GM20431 (cell line): ENCODE data around the gene CCDC17.

Source experiments
- in situ Hi-C: fragments of 300-500 bp; cut with MseI, MboI; formaldehyde crosslinking; loops from one replicate; pipeline ENCODE4 v1.15.0; 2020; ENCODE audit warnings: low sequenced_read_pairs; ENCODE audit not compliant: unreplicated experiment

The CCDC17 gene

DNA sequence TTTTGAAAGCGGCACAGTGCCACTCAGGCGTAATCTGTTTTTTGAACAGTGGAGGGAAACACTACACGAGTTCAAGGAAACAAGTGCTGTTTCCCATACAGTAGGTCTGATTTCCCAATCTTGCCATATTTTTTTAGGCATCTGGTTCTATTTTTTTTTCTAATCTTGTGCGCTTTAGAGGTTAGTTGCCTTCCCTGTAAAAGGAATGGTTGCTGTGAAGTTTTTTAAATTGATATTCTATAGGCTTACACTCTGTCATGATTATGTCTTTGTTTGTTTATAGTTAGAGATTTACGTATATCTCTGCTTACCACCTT, 38.8 kb downstream of the CCDC17 start:
- in situ Hi-C loops = no loop called here

DNA sequence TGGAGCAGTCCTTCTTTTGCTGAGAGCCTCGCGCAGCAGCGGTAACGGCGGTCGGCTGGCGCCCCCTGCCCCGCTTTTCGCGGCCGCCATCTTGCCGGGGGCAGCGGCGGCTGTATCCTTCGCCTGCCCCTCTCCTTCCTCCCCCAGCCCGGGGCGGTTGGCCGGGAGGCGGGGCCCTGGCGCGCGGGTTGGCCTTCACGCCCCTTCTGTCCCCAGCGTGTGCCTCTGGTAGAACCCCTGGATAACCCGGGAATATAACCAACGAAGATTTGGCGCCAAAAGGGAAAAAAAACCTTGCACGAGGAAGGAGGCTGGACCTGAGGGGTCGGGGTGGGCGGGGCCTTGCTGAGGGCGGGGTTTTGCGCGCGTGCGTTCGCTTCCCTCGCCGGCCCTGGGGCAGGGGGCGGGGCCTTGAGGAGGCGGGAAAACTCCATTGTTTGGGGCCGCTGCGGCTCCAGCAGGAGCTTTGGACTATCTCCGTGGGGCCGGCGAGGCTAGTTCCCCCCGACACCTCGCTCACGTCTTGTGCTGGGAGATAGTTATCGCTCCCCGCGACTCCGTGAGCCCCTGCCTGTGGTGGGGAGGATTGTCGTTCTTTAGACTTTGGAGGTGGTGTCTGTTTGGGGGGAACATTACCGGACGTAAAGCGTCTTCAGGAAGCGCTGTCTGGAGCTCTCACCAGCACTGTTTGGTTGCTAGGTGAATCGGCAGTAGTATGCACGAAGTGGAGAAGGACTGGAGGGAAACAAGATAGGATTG, 39.3 kb downstream of the CCDC17 start:
- in situ Hi-C loops = no loop called here

DNA sequence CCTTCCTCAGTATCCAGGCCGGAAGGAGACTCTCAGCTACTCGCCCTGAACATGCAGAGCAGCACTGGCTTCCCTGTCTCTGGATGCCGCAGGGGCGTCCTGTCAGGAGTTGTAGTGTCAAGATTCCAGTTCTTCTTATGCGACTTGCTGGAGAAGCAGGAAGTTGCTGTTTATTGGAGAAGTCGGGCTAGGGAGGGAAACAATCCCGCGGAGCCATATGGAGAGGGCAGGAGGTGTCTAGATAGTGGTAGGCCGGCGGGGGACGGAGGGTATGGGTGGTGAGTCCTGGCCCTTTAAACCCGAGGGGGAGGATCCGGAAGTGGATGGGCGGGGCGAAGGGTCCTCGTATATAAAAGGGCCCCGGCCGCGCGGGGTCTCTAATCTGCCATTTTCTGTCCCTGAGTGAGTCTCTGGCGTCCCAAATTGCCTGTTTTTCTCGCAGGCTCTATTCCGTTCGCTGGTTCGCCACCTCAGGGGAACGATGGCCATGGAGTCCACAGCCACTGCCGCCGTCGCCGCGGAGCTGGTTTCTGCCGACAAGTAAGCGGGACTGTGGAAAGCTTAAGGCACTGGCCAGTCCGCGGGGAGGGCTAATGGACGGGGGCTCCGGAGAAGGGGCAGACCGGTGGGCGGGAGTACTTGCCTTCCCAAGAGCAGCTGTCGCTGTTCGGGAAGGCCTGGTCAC, 40.0 kb downstream of the CCDC17 start, which contains the start of gene NASP:
Gene NASP (plus strand): TSS at position 376 of the 685 bp plus-strand sequence. CDS start 106 bp downstream, at position 482.
- in situ Hi-C loops = no loop called here

DNA sequence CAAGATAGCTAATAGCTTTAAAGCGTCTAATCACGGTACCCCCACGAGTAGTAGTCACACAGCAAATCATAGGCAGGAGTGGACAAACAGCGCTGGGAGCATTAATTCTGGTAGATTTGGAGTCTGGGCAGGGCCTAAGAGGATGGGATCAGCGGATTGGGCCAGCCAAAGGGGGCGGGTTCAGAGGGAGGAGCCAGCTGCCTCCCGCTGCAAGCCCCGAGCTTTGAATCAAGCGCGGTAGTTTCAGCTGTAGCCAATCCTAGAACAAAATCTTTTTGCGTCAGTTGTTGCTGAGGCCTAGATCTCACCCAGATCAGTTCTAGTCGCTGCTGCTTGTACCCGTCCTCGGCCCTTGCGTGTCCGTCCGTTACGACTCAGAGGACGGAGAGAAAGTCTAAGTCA, 40.6 kb downstream of the CCDC17 start:
- in situ Hi-C loops = no loop called here

DNA sequence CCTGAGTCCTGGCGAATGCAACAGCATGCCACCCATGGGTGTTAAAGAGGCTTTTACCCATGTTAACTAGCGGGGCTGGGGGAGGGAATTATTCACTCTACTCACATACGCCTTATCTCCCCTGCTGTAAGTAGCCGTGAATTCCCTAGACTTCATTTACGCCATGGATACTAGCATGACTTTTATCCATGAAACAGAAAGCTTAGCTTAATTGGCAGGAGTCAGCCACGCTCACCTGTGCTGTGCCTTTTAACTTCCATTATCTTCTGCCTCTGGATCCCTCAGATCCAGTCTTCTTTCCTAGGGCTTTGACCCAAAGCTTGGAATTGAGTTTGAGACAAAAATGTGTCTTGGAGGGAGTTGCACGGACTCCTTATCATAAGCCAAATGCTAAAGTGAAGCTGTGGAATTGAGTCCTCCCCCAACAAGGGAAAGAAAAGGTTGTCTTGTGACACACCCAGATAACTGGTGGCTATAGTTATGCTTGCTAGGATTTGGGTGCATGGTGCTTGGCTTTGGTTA, 49.7 kb downstream of the CCDC17 start:
- in situ Hi-C loops = no loop called here

DNA sequence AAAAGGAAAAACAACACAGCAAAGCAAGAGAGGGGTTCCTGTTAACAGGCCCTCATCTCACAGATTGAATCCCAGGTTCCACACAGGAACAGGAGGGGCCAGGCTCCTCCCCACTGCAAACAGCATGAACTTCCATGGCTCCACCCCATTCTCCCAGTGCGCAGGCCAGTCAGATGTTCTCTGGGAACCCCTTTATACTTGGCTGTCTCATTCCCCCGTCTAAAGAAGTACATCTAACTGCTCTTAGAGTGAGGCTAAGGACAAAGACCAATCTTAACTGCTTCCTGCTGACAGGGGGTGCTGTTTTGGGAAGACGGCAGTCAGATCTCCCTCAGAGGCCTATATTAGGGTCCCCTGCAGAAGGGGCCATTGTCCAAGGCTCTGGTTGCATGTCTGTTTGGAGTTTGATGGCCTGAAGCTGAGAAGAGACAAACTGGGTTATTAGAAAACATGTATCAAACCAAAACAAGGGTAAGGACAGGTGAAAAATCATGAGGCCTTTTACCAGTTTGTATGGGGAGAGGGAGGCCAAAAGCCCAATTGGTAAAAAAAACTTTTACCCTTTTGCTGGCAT, 50.5 kb downstream of the CCDC17 start:
- in situ Hi-C loops = no loop called here

DNA sequence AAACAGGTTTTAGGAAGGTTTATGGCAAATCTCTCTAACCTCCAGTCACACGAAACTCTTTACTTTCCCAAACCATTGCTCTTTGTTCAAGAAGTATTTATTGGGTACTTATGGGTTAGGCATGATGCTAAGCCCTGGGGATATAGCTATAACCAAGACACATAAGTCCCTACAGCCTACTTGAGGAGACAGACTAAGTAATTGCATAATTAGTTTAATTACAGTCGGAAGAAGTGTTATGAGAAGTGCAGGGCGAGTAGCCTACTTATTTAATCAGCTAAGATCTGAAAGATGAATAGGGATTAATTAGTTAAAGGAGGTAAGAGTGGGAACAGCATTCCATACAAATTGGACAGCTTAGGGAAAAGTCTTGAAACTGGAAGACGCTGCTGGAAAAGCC, 53.2 kb downstream of the CCDC17 start:
- in situ Hi-C loops = no loop called here
